ENCODE results near the gene NTN1. TPM values are rescaled to one million over a fixed set of nuclear protein-coding genes. Genes with fewer than 3 reads are reported as not detected.

The NTN1 gene
- total and polyA plus RNA-seq, 2 of the 4 experiments (the other 2 are of a cell fraction): under 0.01 to 0.07 TPM

DNA sequence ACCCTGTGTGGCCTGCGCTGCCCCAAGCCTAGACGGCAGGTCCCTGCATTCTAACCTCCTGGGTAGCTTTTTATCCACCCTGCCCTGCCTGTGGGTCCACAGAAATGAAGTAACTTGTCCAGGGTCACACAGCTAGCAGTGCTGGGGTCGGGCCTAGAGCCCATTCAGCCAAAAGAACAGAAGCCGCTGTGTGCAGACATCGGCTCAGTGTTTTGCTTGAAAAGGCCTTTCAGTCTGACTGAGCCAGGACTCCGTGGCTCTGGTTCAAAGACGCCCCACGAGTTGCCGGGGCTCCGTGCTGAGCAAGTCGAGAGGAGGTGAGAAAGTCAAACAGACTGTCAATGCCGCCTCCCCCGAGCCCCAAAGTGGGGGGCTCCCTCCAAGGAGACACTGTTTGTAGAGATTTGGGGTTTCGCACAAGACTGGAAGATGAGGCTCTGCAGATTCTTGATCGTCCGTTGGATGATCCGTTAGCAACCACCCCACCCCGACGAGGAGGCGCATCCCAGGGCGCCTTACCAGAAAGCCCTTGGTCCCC lies 226.2 kb downstream of the NTN1 start:
- intact Hi-C loops (cut with micrococcal nuclease): no loop called here
- BruUV-seq (replicated peaks): no TSS peak
- CTCF ChIA-PET: no interaction called here
- Histone ChIP-seq H3K23ac (ENCODE audit: low read depth, low read length) (no peak overlapping the region), H2AK9ac (replicated peaks; ENCODE audit: low read depth, low read length, poor library complexity) (no peak overlapping the region), H2BK15ac (ENCODE audit: low read depth, low read length) (no peak overlapping the region), H3K36me3 (ENCODE audit: control insufficient read depth, insufficient read depth, low read length) (no peaks in the 10 kb centered on the region; the same call in 1 of the 2 replicates), H3K18ac (ENCODE audit: low read depth, low read length) (no peak overlapping the region), H3K4me2 (ENCODE audit: low read depth, low read length) (no peak overlapping the region), H3K9me1 (ENCODE audit: insufficient read depth, low read length) (no peaks in the 10 kb centered on the region), H4K5ac (ENCODE audit: low read depth, low read length) (no peak overlapping the region), H3K9me3 (ENCODE audit: control insufficient read depth, insufficient read depth, low read length) (no peaks in the 10 kb centered on the region), H4K8ac (ENCODE audit: low read depth in 2 of 2, low read length in 2 of 2) (no peak overlapping the region), H2BK120ac (ENCODE audit: low read depth, low read length) (no peak overlapping the region), H2BK5ac (ENCODE audit: low read depth, low read length, poor library complexity, severe bottlenecking) (no peak overlapping the region), H4K20me1 (ENCODE audit: insufficient read depth, low read length) (no peaks in the 10 kb centered on the region), H3K4me3 (ENCODE audit: insufficient read depth, low read depth, low read length) (no peak overlapping the region), H3K9ac (ENCODE audit: low read depth, low read length) (no peak overlapping the region), H3K27me3 (ENCODE audit: control insufficient read depth, insufficient read depth, low read length) (no peaks in the 10 kb centered on the region), H3K27ac (ENCODE audit: insufficient read depth, low read length) (no peak overlapping the region), H3K56ac (ENCODE audit: extremely low read depth, insufficient read depth, low read length) (no peak overlapping the region), H3K79me1 (ENCODE audit: low read depth in 1 of 2, low read length in 2 of 2) (no peaks in the 10 kb centered on the region), H3K14ac (replicated peaks; ENCODE audit: low read depth, low read length) (no peak overlapping the region), H2AFZ (replicated peaks; ENCODE audit: low read length, poor library complexity) (no peak overlapping the region), H3K4me1 (ENCODE audit: control insufficient read depth, insufficient read depth, low read length) (peaks cover 11% of the 10 kb centered on the region), H2AK5ac (ENCODE audit: low read depth, low read length) (no peak overlapping the region), H2BK20ac (ENCODE audit: low read depth, low read length) (no peak overlapping the region), H4K91ac (ENCODE audit: insufficient read depth, low read depth, low read length) (no peak overlapping the region), H3K4ac (ENCODE audit: low read depth, low read length) (no peak overlapping the region)
- in situ Hi-C loops (cut with MboI; ENCODE audit: low sequenced_read_pairs): no loop called here
- dilution Hi-C loops (cut with HindIII; ENCODE audit: low sequenced_read_pairs, unreplicated experiment): no loop called here
- DNase-seq: no peak
- no peak for TF ChIP-seq FOS (IDR thresholded peaks at IDR 0.05; ENCODE audit: low read depth, low read length)
- no peak for TF ChIP-seq RCOR1 (IDR thresholded peaks at IDR 0.05; ENCODE audit: insufficient replicate concordance, low read length)
- TF ChIP-seq, protein P1, sequence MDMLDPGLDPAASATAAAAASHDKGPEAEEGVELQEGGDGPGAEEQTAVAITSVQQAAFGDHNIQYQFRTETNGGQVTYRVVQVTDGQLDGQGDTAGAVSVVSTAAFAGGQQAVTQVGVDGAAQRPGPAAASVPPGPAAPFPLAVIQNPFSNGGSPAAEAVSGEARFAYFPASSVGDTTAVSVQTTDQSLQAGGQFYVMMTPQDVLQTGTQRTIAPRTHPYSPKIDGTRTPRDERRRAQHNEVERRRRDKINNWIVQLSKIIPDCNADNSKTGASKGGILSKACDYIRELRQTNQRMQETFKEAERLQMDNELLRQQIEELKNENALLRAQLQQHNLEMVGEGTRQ (IDR thresholded peaks at IDR 0.05; ENCODE audit: low read depth, low read length): no peak
- no peak for TF ChIP-seq BHLHE40 (IDR thresholded peaks at IDR 0.05; ENCODE audit: low read depth, low read length)
- TF ChIP-seq, protein P2, sequence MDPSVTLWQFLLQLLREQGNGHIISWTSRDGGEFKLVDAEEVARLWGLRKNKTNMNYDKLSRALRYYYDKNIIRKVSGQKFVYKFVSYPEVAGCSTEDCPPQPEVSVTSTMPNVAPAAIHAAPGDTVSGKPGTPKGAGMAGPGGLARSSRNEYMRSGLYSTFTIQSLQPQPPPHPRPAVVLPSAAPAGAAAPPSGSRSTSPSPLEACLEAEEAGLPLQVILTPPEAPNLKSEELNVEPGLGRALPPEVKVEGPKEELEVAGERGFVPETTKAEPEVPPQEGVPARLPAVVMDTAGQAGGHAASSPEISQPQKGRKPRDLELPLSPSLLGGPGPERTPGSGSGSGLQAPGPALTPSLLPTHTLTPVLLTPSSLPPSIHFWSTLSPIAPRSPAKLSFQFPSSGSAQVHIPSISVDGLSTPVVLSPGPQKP (IDR thresholded peaks at IDR 0.05; ENCODE audit: borderline replicate concordance, low read depth, low read length): no peak
- TF ChIP-seq SMC3 (IDR thresholded peaks at IDR 0.05; ENCODE audit: low read depth, low read length): no peak
- no peak for TF ChIP-seq RAD21 (IDR thresholded peaks at IDR 0.05; ENCODE audit: low read length)
- no peak for TF ChIP-seq MAFK (IDR thresholded peaks at IDR 0.05; ENCODE audit: low read depth, low read length)
- no peak for TF ChIP-seq CHD1 (IDR thresholded peaks at IDR 0.05; ENCODE audit: low read depth, low read length)
- 61% methylated on average over 8 of the region's 21 CpGs; no CpG with 5 or more reads in 1 of the 2 experiments for WGBS, 2 experiments (ENCODE audit: extremely low coverage in 2 of 2, insufficient read length in 1 of 2)
- no peak for ATAC-seq (ENCODE audit: low read depth)
- POLR2A ChIA-PET (ENCODE audit: unreplicated experiment): no interaction called here
